ENCODE measurements around the gene DPH2.

The DPH2 gene

DNA sequence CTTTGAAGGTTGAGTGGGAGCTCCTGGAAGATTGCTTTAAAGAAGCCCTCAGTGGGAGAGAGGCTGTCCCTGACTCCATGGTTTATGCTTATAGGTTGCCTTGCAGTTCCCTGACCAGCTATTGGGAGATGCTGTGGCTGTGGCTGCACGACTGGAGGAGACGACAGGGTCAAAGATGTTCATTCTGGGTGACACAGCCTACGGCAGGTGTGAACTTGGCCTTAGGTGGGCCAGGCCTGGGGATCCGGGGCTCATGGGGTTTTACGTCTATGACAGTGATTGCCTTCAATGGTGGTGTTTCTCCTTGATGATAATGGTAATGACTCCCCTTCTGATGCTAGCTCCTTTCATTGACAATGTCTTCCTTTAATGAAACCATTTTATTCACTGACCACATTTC lies 692 bp downstream of the DPH2 start:
- no peak for DNase-seq

DNA sequence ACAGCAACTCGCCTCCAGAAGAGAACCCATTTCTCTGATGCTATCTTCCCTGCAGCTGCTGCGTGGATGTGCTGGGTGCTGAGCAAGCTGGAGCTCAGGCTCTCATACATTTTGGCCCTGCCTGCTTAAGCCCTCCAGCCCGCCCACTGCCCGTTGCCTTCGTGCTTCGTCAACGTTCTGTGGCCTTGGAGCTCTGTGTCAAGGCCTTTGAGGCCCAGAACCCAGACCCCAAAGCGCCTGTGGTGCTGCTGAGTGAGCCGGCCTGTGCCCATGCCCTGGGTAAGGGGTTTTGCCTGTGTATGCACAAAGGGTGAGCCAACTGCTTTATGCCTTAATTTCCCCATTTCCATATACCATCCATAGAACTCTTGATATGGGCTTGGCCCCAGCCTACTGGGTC lies 1.1 kb downstream of the DPH2 start:
- no peak for DNase-seq

DNA sequence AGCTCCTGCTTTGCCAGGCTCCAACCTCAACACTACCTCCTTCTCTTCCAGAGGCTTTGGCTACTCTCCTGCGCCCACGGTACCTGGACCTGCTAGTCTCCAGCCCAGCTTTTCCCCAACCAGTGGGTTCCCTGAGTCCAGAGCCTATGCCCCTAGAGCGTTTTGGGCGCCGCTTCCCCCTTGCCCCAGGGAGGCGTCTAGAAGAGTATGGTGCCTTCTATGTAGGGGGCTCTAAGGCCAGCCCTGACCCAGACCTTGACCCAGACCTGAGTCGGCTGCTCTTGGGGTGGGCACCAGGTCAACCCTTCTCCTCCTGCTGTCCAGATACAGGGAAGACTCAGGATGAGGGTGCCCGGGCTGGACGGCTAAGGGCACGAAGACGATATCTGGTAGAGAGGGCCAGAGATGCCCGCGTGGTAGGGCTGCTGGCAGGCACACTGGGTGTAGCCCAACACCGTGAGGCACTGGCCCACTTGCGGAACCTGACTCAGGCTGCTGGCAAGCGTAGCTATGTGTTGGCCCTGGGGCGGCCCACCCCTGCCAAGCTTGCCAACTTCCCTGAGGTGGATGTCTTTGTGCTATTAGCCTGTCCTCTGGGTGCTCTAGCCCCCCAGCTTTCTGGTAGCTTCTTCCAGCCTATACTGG lies 1.6 kb downstream of the DPH2 start:
- no peak for DNase-seq

GRCh38 chr1:43973981-43974442 lies 4.2 kb downstream of the DPH2 start:
- DNase-seq: no peak

DNA sequence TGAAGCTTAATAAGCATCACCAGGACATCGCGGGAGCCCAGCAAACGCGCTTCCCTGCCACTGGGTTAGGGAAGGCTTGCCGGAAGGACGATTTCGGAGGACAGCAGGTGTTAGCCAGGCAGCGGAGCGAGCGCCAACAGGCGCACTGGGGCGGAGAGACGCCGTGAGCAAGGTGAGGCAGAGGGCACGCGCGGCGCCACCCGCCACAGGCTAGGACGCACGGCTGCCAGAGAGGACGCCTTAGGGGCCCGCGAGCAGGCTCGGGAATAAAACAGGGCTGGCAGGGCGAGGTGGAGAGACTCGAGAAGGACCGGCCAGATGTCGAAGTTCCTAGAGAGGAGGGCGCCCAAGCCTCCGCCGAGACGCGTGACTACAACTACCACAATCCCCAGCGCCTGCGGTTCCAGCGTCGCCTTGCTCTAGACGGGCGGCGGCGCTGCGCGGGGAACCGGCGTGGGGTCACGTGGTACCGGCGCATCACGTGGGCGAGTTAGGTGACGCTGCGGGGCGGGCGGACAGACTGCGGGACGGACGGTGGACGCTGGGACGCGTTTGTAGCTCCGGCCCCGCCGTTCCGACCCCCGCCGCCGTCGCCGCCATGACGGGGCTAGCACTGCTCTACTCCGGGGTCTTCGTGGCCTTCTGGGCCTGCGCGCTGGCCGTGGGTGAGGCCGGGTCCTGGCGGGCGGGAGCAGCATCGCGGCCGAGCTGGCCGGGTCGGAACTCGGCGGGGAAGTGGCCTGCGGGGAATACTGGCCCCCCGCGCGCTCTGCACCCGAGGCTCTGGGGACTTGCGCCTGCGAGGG lies 4.8 kb downstream of the DPH2 start, which contains the start of gene ATP6V0B:
Gene ATP6V0B, plus strand, starts transcription at position 518 of the 806 bp plus-strand sequence. Its CDS starts 81 bp downstream, at position 599.
- peak; percentile 98 for DNase-seq

GRCh38 chr1:43975249-43975961 lies 5.6 kb downstream of the DPH2 start:
- peak; percentile 30 for DNase-seq

DNA sequence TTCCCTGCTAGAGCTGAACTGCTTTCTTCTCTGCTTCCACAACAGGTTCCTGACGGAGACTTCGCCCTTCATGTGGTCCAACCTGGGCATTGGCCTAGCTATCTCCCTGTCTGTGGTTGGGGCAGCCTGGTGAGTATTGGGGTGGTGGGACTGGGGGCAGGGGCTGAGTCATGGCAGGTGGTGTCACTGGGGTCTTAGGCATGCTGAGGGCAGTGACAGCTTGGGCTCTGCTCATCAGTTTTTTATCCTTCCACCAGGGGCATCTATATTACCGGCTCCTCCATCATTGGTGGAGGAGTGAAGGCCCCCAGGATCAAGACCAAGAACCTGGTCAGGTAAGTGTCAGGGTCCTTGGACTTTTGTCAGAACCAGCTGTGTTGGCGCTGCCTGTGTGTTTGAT lies 6.2 kb downstream of the DPH2 start:
- DNase-seq: no peak

- no peak for DNase-seq
Observed at GRCh38 chr1:43976890-43977289, 7.1 kb downstream of the DPH2 start.

GRCh38 chr1:43977376-43978263 lies 7.8 kb downstream of the DPH2 start:
- no peak for DNase-seq

GRCh38 chr1:43978264-43978550 lies 8.4 kb downstream of the DPH2 start:
- no peak for DNase-seq

- peak; percentile 22 for DNase-seq
Observed at GRCh38 chr1:43978551-43979260, 8.9 kb downstream of the DPH2 start, which contains the start of gene B4GALT2. B4GALT2 (plus strand) TSS chr1:43979210; CDS start chr1:43981161, 1,951 bp downstream.

DNA sequence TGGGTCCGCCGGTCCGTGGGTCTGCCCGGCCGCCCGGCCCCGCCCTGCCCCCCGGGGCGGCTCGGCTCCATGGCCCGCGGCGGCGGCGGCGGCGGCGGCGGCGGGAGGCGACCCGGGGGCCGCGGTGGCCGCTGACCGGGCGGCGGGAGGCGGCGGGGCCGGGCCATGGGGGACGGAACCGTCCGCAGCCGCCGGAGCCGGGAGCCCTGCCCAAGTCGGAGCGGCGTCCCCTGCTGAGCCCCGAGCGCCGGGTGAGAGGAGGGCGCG lies 9.4 kb downstream of the DPH2 start:
- no peak for DNase-seq

GRCh38 chr1:43979528-43980254 lies 9.9 kb downstream of the DPH2 start:
- DNase-seq: no peak

GRCh38 chr1:43980255-43981134 lies 10.7 kb downstream of the DPH2 start:
- no peak for DNase-seq

GRCh38 chr1:43981135-43981491 lies 11.3 kb downstream of the DPH2 start:
- no peak for DNase-seq

DNA sequence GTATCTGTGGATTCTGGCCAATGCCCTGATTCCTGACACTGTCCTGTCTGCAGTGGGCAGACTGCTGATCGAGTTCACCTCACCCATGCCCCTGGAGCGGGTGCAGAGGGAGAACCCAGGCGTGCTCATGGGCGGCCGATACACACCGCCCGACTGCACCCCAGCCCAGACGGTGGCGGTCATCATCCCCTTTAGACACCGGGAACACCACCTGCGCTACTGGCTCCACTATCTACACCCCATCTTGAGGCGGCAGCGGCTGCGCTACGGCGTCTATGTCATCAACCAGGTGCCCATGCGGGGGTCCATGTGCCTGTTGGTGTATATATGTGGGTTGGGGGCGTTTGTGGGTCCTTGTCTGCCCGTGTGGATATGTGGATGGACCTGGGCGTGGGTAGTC lies 11.8 kb downstream of the DPH2 start:
- no peak for DNase-seq

DNA sequence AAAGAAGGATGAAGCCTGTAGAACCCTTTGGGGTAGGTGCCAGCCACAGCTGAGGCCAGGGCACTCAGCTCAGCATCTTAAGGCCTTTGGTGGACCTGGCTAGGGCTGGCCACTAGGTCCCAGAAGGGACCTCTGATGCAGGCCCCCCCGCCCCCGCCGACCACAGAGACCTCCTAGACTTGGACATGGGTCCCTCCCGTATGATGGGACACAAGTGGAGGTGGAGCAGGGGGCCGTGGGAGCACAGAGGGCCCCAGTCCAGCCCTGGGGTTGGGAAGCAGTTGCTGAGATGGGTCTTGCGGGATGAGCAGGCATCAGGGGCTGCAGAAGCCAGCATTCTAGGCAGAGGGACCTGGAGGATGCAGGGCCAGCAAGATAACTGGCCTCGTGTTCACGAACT lies 12.4 kb downstream of the DPH2 start:
- DNase-seq: no peak

- no peak for DNase-seq
Observed at GRCh38 chr1:43982808-43983207, 13.0 kb downstream of the DPH2 start.

GRCh38 chr1:43983253-43983899 lies 13.6 kb downstream of the DPH2 start:
- no peak for DNase-seq

DNA sequence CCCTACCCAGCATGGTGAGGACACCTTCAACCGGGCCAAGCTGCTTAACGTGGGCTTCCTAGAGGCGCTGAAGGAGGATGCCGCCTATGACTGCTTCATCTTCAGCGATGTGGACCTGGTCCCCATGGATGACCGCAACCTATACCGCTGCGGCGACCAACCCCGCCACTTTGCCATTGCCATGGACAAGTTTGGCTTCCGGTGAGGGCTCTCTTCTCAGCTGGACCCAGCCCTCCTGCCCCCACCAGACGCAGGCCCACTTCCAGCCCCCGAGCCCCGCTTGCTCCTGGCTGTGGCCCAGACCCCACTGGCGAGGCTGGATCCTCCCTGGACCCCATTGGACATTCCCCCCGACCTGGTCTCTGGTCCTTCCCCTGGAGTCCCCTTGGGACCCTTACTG lies 15.0 kb downstream of the DPH2 start:
- DNase-seq: no peak

Measured in midbrain (tissue), 1 donor.